ENCODE results near the gene BOLA3.

- no peak for TF ChIP-seq CTCF (IDR thresholded peaks at IDR 0.05)
- TF ChIP-seq POLR2A (IDR thresholded peaks at IDR 0.05), result no peak
- TF ChIP-seq POLR2AphosphoS5 (IDR thresholded peaks at IDR 0.05; ENCODE audit: insufficient read depth in 1 of 2, low read depth in 1 of 2), result no peak
Measured at GRCh38 chr2:74087696-74088095, 60.0 kb downstream of the BOLA3 start.
